WTC11 (cell line): Measurements from ENCODE around the gene LRRC30. TPM values are rescaled to one million over a fixed set of nuclear protein-coding genes. Genes with fewer than 3 reads are reported as not detected.

Source experiments
- ATAC-seq: fragments of 200-7000 bp; cut with Tn5 transposase; 2 replicates; pipeline ENCODE4 v1.10.0; 2021; ENCODE audit warnings: mild to moderate bottlenecking, moderate library complexity
- CTCF ChIA-PET: fragments of 300-600 bp; sonication (Branson Sonifier 250); formaldehyde crosslinking; loops from one replicate; lab custom pipeline; 2021; ENCODE audit warnings: antibody characterized with exemption; lab: Charles Lee
- POLR2A ChIA-PET: fragments of 350-600 bp; sonication (Branson Sonifier 250); formaldehyde crosslinking; loops from one replicate; lab custom pipeline; 2021; ENCODE audit warnings: antibody characterized with exemption; lab: Charles Lee
- DNase-seq: peaks from one replicate; pipeline ENCODE4 v3.0.0; 2021; ENCODE audit warnings: low spot score
- H3K27ac Mint-ChIP-seq: 2 replicates; pipeline ENCODE4 v1.8.0; 2021; ENCODE audit warnings: mixed read lengths
- H3K27me3 Mint-ChIP-seq: 2 replicates; pipeline ENCODE4 v1.8.0; 2021; ENCODE audit warnings: low read depth, mild to moderate bottlenecking, moderate library complexity, mixed read lengths
- H3K36me3 Mint-ChIP-seq: 2 replicates; pipeline ENCODE4 v1.8.0; 2021; ENCODE audit warnings: mixed read lengths
- H3K4me1 Mint-ChIP-seq: 2 replicates; pipeline ENCODE4 v1.8.0; 2022; ENCODE audit warnings: mixed read lengths
- H3K4me3 Mint-ChIP-seq: 2 replicates; pipeline ENCODE4 v1.8.0; 2021; ENCODE audit warnings: mild to moderate bottlenecking, moderate library complexity, mixed read lengths
- H3K9me3 Mint-ChIP-seq: 2 replicates; pipeline ENCODE4 v1.8.0; 2021; ENCODE audit warnings: mixed read lengths
- AR ChIP-seq: fragments of 250-450 bp; sonication (Bioruptor Pico); IDR thresholded peaks from 2 replicates; pipeline ENCODE4 v1.9.0; 2021; ENCODE audit warnings: mild to moderate bottlenecking
- ARID4B ChIP-seq: sonication (generic); formaldehyde crosslinking; IDR thresholded peaks from 2 replicates; pipeline ENCODE4 v1.8.0; 2023; ENCODE audit warnings: missing genetic modification reagents, mild to moderate bottlenecking, borderline replicate concordance
- ATF3 ChIP-seq: sonication (generic); formaldehyde crosslinking; conservative IDR thresholded peaks from 2 replicates; pipeline ENCODE4 v1.8.1; 2022; ENCODE audit warnings: mild to moderate bottlenecking, missing genetic modification reagents
- ATF6 ChIP-seq: sonication (generic); formaldehyde crosslinking; IDR thresholded peaks from 2 replicates; pipeline ENCODE4 v1.8.1; 2023; ENCODE audit warnings: mild to moderate bottlenecking, missing genetic modification reagents
- CREM ChIP-seq: sonication (generic); formaldehyde crosslinking; IDR thresholded peaks from 2 replicates; pipeline ENCODE4 v1.8.1; 2022; ENCODE audit warnings: mild to moderate bottlenecking, missing genetic modification reagents, moderate library complexity
- E2F5 ChIP-seq: sonication (generic); formaldehyde crosslinking; IDR thresholded peaks from 2 replicates; pipeline ENCODE4 v1.8.1; 2022; ENCODE audit warnings: mild to moderate bottlenecking, moderate library complexity, missing genetic modification reagents
- FOXP1 ChIP-seq: sonication (generic); formaldehyde crosslinking; IDR thresholded peaks from 2 replicates; pipeline ENCODE4 v1.8.0; 2022; ENCODE audit warnings: missing genetic modification reagents, mild to moderate bottlenecking, moderate library complexity, borderline replicate concordance
- GABPB1 ChIP-seq: sonication (generic); formaldehyde crosslinking; IDR thresholded peaks from 2 replicates; pipeline ENCODE4 v1.8.1; 2023; ENCODE audit warnings: mild to moderate bottlenecking, missing genetic modification reagents
- HMGA2 ChIP-seq: fragments of 250-450 bp; sonication (Bioruptor Pico); IDR thresholded peaks from 2 replicates; pipeline ENCODE4 v1.4.0; 2021; ENCODE audit warnings: mild to moderate bottlenecking, moderate library complexity
- MYBL2 ChIP-seq: sonication (generic); formaldehyde crosslinking; IDR thresholded peaks from 2 replicates; pipeline ENCODE4 v1.8.1; 2023; ENCODE audit warnings: mild to moderate bottlenecking, moderate library complexity, missing genetic modification reagents
- NR3C1 ChIP-seq: sonication (generic); formaldehyde crosslinking; conservative IDR thresholded peaks from 2 replicates; pipeline ENCODE4 v1.8.1; 2023; ENCODE audit warnings: low read depth, mild to moderate bottlenecking, missing genetic modification reagents
- OVOL2 ChIP-seq: fragments of 250-450 bp; sonication (Bioruptor Pico); IDR thresholded peaks from 2 replicates; pipeline ENCODE4 v1.9.0; 2021; ENCODE audit warnings: mild to moderate bottlenecking, borderline replicate concordance
- PRDM15 ChIP-seq: sonication (generic); formaldehyde crosslinking; IDR thresholded peaks from 2 replicates; pipeline ENCODE4 v1.8.0; 2022; ENCODE audit warnings: missing genetic modification reagents
- SMAD3 ChIP-seq: sonication (generic); formaldehyde crosslinking; IDR thresholded peaks from 2 replicates; pipeline ENCODE4 v1.8.0; 2022; ENCODE audit warnings: missing genetic modification reagents, mild to moderate bottlenecking, borderline replicate concordance
- TCF7 ChIP-seq: sonication (generic); formaldehyde crosslinking; IDR thresholded peaks from 2 replicates; pipeline ENCODE4 v1.8.0; 2022; ENCODE audit warnings: mild to moderate bottlenecking, low read depth, missing genetic modification reagents, moderate library complexity
- ZBTB43 ChIP-seq: sonication (generic); formaldehyde crosslinking; IDR thresholded peaks from 2 replicates; pipeline ENCODE4 v1.8.1; 2023; ENCODE audit warnings: mild to moderate bottlenecking, missing genetic modification reagents
- ZNF121 ChIP-seq: sonication (generic); formaldehyde crosslinking; IDR thresholded peaks from 2 replicates; pipeline ENCODE4 v1.8.0; 2023; ENCODE audit warnings: missing genetic modification reagents
- ZNF138 ChIP-seq: sonication (generic); formaldehyde crosslinking; conservative IDR thresholded peaks from 2 replicates; pipeline ENCODE4 v1.8.1; 2022; ENCODE audit warnings: mild to moderate bottlenecking, moderate library complexity, missing genetic modification reagents
- ZNF396 ChIP-seq: fragments of 250-450 bp; sonication (Bioruptor Pico); IDR thresholded peaks from 2 replicates; pipeline ENCODE4 v1.8.0; 2021; ENCODE audit warnings: mild to moderate bottlenecking, moderate library complexity, borderline replicate concordance
- total RNA-seq: library from RNA; stranded (reverse); gene quantifications from 3 replicates; pipeline ENCODE4 v1.2.3, GENCODE V29; 2021

The LRRC30 gene
- total RNA-seq, 1 experiment from 2014 or later: not detected

GRCh38 chr18:7224198-7224597 is 6.7 kb upstream of the LRRC30 start (continued):
- no peak for TF ChIP-seq ATF3 (CRISPR knock-in tag)
- no peak for TF ChIP-seq ZBTB43
- TF ChIP-seq E2F5 (CRISPR knock-in tag): no peak
- no peak for TF ChIP-seq TCF7
- no peak for TF ChIP-seq HMGA2 (CRISPR knock-in tag)
- TF ChIP-seq, all 79 proteins: peak for 0

- H3K36me3 Mint-ChIP-seq: no peaks in the 10 kb centered on the region
- CTCF ChIA-PET: no interaction called here
- no peak overlapping the region for H3K27ac Mint-ChIP-seq
- DNase-seq (no peak), ATAC-seq (no peak)
- no peaks in the 10 kb centered on the region for H3K27me3 Mint-ChIP-seq
- POLR2A ChIA-PET: no interaction called here
- H3K4me3 Mint-ChIP-seq: no peak overlapping the region
- H3K4me1 Mint-ChIP-seq: no peaks in the 10 kb centered on the region
- no peaks in the 10 kb centered on the region for H3K9me3 Mint-ChIP-seq
- TF ChIP-seq GABPB1: no peak
- no peak for TF ChIP-seq ZNF396
- no peak for TF ChIP-seq HMGA2 (CRISPR knock-in tag)
- no peak for TF ChIP-seq FOXP1 (CRISPR knock-in tag)
- no peak for TF ChIP-seq AR (CRISPR knock-in tag)
- TF ChIP-seq SMAD3: no peak
- no peak for TF ChIP-seq ZNF121 (CRISPR knock-in tag)
- no peak for TF ChIP-seq ZNF138 (CRISPR knock-in tag)
- TF ChIP-seq NR3C1 (CRISPR knock-in tag): no peak
- TF ChIP-seq MYBL2 (CRISPR knock-in tag): no peak
- no peak for TF ChIP-seq ATF6 (CRISPR knock-in tag)
- TF ChIP-seq OVOL2 (CRISPR knock-in tag): no peak
- no peak for TF ChIP-seq CREM (CRISPR knock-in tag)
- TF ChIP-seq ARID4B (CRISPR knock-in tag): no peak
- no peak for TF ChIP-seq PRDM15
- no peak for TF ChIP-seq E2F5 (CRISPR knock-in tag)
Observed at GRCh38 chr18:7232218-7232617, 1.3 kb downstream of the LRRC30 start.
